H1 (cell line): ENCODE measurements around the gene NUP85. TPM values are rescaled to one million over a fixed set of nuclear protein-coding genes. Genes with fewer than 3 reads are reported as not detected.
A peak's percentile ranks its signal among the peaks of the same experiment; 100 is the strongest.

ENCODE experiments used
- CTCF ChIA-PET: fragments of 300-600 bp; sonication (Branson Sonifier 250); formaldehyde crosslinking; loops from one replicate; lab custom pipeline; 2021; ENCODE audit not compliant: partially characterized antibody; lab: Charles Lee
- POLR2A ChIA-PET: fragments of 300-600 bp; sonication (Branson Sonifier 250); formaldehyde crosslinking; loops from one replicate; lab custom pipeline; 2021; ENCODE audit warnings: inconsistent platforms; ENCODE audit not compliant: partially characterized antibody; lab: Charles Lee
- DNase-seq, 2 experiments: peaks; one replicate each; pipeline versions ENCODE4 v3.0.0 to v3.0.0-alpha.2; 2010 to 2022; ENCODE audit warnings: low spot score in 2 of 2, low read depth in 1 of 2, mixed read lengths in 1 of 2
- FAIRE-seq: peaks from 2 replicates; lab custom pipeline; 2011; peaks lifted over from hg19 to GRCh38; lab: Jason Lieb, UNC
- H2AFZ ChIP-seq: 2 replicates; pipeline ENCODE4 v1.8.1; 2012; ENCODE audit warnings: low read length, inconsistent platforms
- H2AK5ac ChIP-seq: 2 replicates; pipeline ENCODE4 v1.6.1; 2013; ENCODE audit warnings: low read depth, low read length
- H2BK120ac ChIP-seq: replicated peaks from 2 replicates; pipeline ENCODE3; 2013; ENCODE audit warnings: low read depth, low read length, inconsistent platforms
- H2BK12ac ChIP-seq: 2 replicates; pipeline ENCODE4 v1.6.1; 2013; ENCODE audit warnings: low read depth, low read length
- H2BK15ac ChIP-seq: 2 replicates; pipeline ENCODE4 v1.6.1; 2013; ENCODE audit warnings: low read length
- H2BK20ac ChIP-seq: 2 replicates; pipeline ENCODE4 v1.6.1; 2013; ENCODE audit warnings: low read length
- H2BK5ac ChIP-seq: 2 replicates; pipeline ENCODE4 v1.6.1; 2013; ENCODE audit warnings: low read depth, low read length
- H3K14ac ChIP-seq: 2 replicates; pipeline ENCODE4 v1.6.1; 2013; ENCODE audit warnings: inconsistent platforms; ENCODE audit not compliant: insufficient read length
- H3K18ac ChIP-seq: 2 replicates; pipeline ENCODE4 v1.6.1; 2013; ENCODE audit warnings: low read length; ENCODE audit errors: extremely low read depth
- H3K23ac ChIP-seq: 2 replicates; pipeline ENCODE4 v1.6.1; 2013; ENCODE audit warnings: inconsistent platforms; ENCODE audit not compliant: insufficient read length
- H3K23me2 ChIP-seq: 2 replicates; pipeline ENCODE4 v1.6.1; 2013; ENCODE audit warnings: low read depth, low read length
- H3K27ac ChIP-seq: 2 replicates; pipeline ENCODE4 v1.6.1; 2011; ENCODE audit warnings: low read depth, low read length, inconsistent platforms
- H3K27me3 ChIP-seq, 4 experiments: replicated peaks in 1 of 4; 1 replicate in 1 of 4; 2 replicates in 3 of 4; pipeline versions ENCODE4 v1.6.1 to v1.8.1; 2011 to 2013; ENCODE audit warnings: low read length in 3 of 4, mild to moderate bottlenecking in 3 of 4, inconsistent platforms in 2 of 4, mixed read lengths in 2 of 4, moderate library complexity in 1 of 4; ENCODE audit not compliant: control insufficient read depth in 3 of 4, insufficient read depth in 3 of 4; ENCODE audit errors: extremely low read depth in 1 of 4
- H3K36me3 ChIP-seq, 4 experiments: 2 replicates each; pipeline versions ENCODE4 v1.6.1 to v1.8.1; 2011 to 2013; ENCODE audit warnings: mild to moderate bottlenecking in 4 of 4, low read length in 3 of 4, moderate library complexity in 2 of 4, control low read depth in 1 of 4, inconsistent platforms in 1 of 4; ENCODE audit not compliant: insufficient read depth in 4 of 4, control insufficient read depth in 2 of 4
- H3K4ac ChIP-seq: replicated peaks from 2 replicates; pipeline ENCODE3; 2013; ENCODE audit warnings: low read length, low read depth, mixed read lengths, inconsistent platforms; ENCODE audit not compliant: insufficient read length
- H3K4me1 ChIP-seq, 4 experiments: replicated peaks in 1 of 4; 1 replicate in 1 of 4; 2 replicates in 3 of 4; pipeline versions ENCODE4 v1.6.1 to v1.8.1; 2011 to 2013; ENCODE audit warnings: low read length in 3 of 4, inconsistent platforms in 2 of 4, mixed read lengths in 1 of 4; ENCODE audit not compliant: insufficient read depth in 4 of 4, control insufficient read depth in 3 of 4
- H3K4me2 ChIP-seq, 2 experiments: 2 replicates each; pipeline versions ENCODE4 v1.6.1 to v1.8.1; 2011 to 2013; ENCODE audit warnings: low read depth in 2 of 2, low read length in 2 of 2, control low read depth in 1 of 2, inconsistent platforms in 1 of 2, mild to moderate bottlenecking in 1 of 2; ENCODE audit not compliant: insufficient read depth in 1 of 2
- H3K4me3 ChIP-seq, 4 experiments: fragments of 200-600, 300-600 bp in 1 of 4; sonication (generic), shearing (Covaris generic), sonication (Bioruptor Twin) in 1 of 4; 2 replicates each; pipeline versions ENCODE4 v1.5.1 to v1.8.1; 2011 to 2016; ENCODE audit warnings: low read length in 4 of 4, low read depth in 3 of 4, control low read depth in 2 of 4, inconsistent platforms in 2 of 4, mild to moderate bottlenecking in 2 of 4, mixed read lengths in 1 of 4, moderate library complexity in 1 of 4; ENCODE audit not compliant: insufficient read depth in 2 of 4; ENCODE audit errors: extremely low read depth in 1 of 4
- H3K56ac ChIP-seq: replicated peaks from 2 replicates; pipeline ENCODE3; 2013; ENCODE audit warnings: low read depth, mild to moderate bottlenecking, mixed read lengths, low read length, inconsistent platforms; ENCODE audit not compliant: insufficient read length
- H3K79me1 ChIP-seq: 2 replicates; pipeline ENCODE4 v1.6.1; 2013; ENCODE audit warnings: low read depth, low read length, control low read depth
- H3K79me2 ChIP-seq, 2 experiments: 2 replicates each; pipeline versions ENCODE4 v1.6.1 to v1.8.1; 2012 to 2013; ENCODE audit warnings: low read length in 2 of 2, mild to moderate bottlenecking in 2 of 2, inconsistent platforms in 1 of 2; ENCODE audit not compliant: insufficient read depth in 2 of 2, control insufficient read depth in 1 of 2
- H3K9ac ChIP-seq, 4 experiments: replicated peaks in 1 of 4; 1 replicate in 1 of 4; 2 replicates in 3 of 4; pipeline versions ENCODE4 v1.6.1 to v1.8.1; 2011 to 2013; ENCODE audit warnings: low read depth in 3 of 4, low read length in 3 of 4, control low read depth in 2 of 4, mild to moderate bottlenecking in 2 of 4, moderate library complexity in 2 of 4, inconsistent platforms in 1 of 4; ENCODE audit errors: extremely low read depth in 1 of 4
- H3K9me3 ChIP-seq, 2 experiments: 2 replicates each; pipeline versions ENCODE4 v1.6.1 to v1.8.1; 2012 to 2013; ENCODE audit warnings: mild to moderate bottlenecking in 2 of 2, moderate library complexity in 2 of 2, control low read depth in 1 of 2, inconsistent platforms in 1 of 2, low read depth in 1 of 2, low read length in 1 of 2, mixed read lengths in 1 of 2; ENCODE audit not compliant: insufficient read depth in 2 of 2
- H4K20me1 ChIP-seq, 2 experiments: replicated peaks in 1 of 2; 2 replicates each; pipeline versions ENCODE3 to v1.8.1; 2011 to 2013; ENCODE audit warnings: inconsistent platforms in 2 of 2, low read length in 2 of 2, mild to moderate bottlenecking in 1 of 2; ENCODE audit not compliant: insufficient read depth in 2 of 2, control insufficient read depth in 1 of 2
- H4K5ac ChIP-seq: 2 replicates; pipeline ENCODE4 v1.6.1; 2013; ENCODE audit warnings: low read length, low read depth, mixed read lengths, inconsistent platforms; ENCODE audit not compliant: insufficient read length
- H4K8ac ChIP-seq: 2 replicates; pipeline ENCODE4 v1.8.0; 2013; ENCODE audit warnings: mild to moderate bottlenecking, moderate library complexity, low read length, inconsistent platforms; ENCODE audit not compliant: insufficient read depth; ENCODE audit errors: extremely low read depth
- H4K91ac ChIP-seq: replicated peaks from 2 replicates; pipeline ENCODE3; 2013; ENCODE audit warnings: low read length, mixed read lengths, inconsistent platforms; ENCODE audit not compliant: insufficient read length
- BCL11A ChIP-seq, 2 experiments: IDR thresholded peaks; one replicate each; pipeline ENCODE4 v1.6.1; 2011; ENCODE audit warnings: low read depth in 2 of 2, low read length in 2 of 2, mild to moderate bottlenecking in 2 of 2
- KDM5A ChIP-seq: fragments of 200-600 bp; IDR thresholded peaks from 2 replicates; pipeline ENCODE4 v1.7.1; 2012; ENCODE audit warnings: mild to moderate bottlenecking, low read length, inconsistent platforms, mixed read lengths
- RNF2 ChIP-seq: fragments of 200-900, 300-1000 bp; sonication (generic); IDR thresholded peaks from 2 replicates; pipeline ENCODE4 v1.7.1; 2016; ENCODE audit warnings: borderline replicate concordance, low read depth, mild to moderate bottlenecking, antibody characterized with exemption, low read length; ENCODE audit not compliant: poor library complexity, severe bottlenecking; ENCODE audit errors: missing control alignments
- WGBS, 2 experiments: shearing (Covaris generic) in 1 of 2; methylation state at CpG; one replicate each; pipeline versions ENCODE4 v1.1.6 to v1.1.7; 2013 to 2015; ENCODE audit warnings: low lambda C conversion rate in 2 of 2, mixed read lengths in 2 of 2, inconsistent platforms in 1 of 2, low coverage in 1 of 2, missing lambda C conversion rate in 1 of 2; ENCODE audit not compliant: insufficient replicate concordance in 2 of 2, insufficient coverage in 1 of 2, insufficient read length in 1 of 2; ENCODE audit errors: extremely low coverage in 1 of 2, missing lambda C conversion rate in 1 of 2; 5-methylcytosine and 5-hydroxymethylcytosine counted together
- polyA plus RNA-seq, 7 experiments: library from polyadenylated mRNA; depleted of rRNA in 3 of 7; stranded (reverse) in 5 of 7; unstranded in 2 of 7; fragments of >200 nt in 5 of 7; fragments of 200-250 nt in 2 of 7; gene quantifications; 1 replicate in 5 of 7; 2 replicates in 1 of 7; 4 replicates in 1 of 7; pipeline versions ENCODE4 v1.2.1 to v1.2.3, GENCODE V29; 2011 to 2013; ENCODE audit warnings: missing spikeins in 2 of 7, mixed read lengths in 2 of 7
- total RNA-seq: library from RNA; stranded (reverse); fragmentation: NEBNext Ultra II Directional; extraction: Animal tissue kit (Norgen Biotek cat#: 25700); gene quantifications from 2 replicates; pipeline ENCODE4 v1.2.1, GENCODE V29; 2021

NUP85 gene
- total and polyA plus RNA-seq, 2 of the 8 experiments (the other 6 are each of a cell fraction or from before 2014, with no cell fraction given), result 98.5 to 154 TPM

GRCh38 chr17:75260641-75261335 lies 55.3 kb downstream of the NUP85 start:
- no peak overlapping the region for H2BK120ac ChIP-seq
- H2BK5ac ChIP-seq, result peak overlapping the region; percentile 99
- H3K14ac ChIP-seq, result no peak overlapping the region
- CTCF ChIA-PET, result interaction anchor here (0.6 to 21.2 kb wide), 14 partner anchors 10 to 372 kb away, joined by 3 to 369 read pairs (median 4); partner anchors contain the start of genes MIF4GD, NUP85, SLC25A19 and SMIM5
- H2BK12ac ChIP-seq, result no peak overlapping the region; the same call in 1 of the 2 replicates
- H3K27ac ChIP-seq, result peak overlapping the region; percentile 99; the same call in 1 of the 2 replicates
- no peak overlapping the region for H3K4ac ChIP-seq
- no peaks in the 10 kb centered on the region for H3K27me3 ChIP-seq
- no peak overlapping the region for H3K56ac ChIP-seq
- H3K79me2 ChIP-seq, result peaks cover 12 to 45% of the 10 kb centered on the region in 2 experiments
- H4K8ac ChIP-seq, result peak overlapping the region; percentile 99
- POLR2A ChIA-PET, result interaction anchor here (0.6 to 4.7 kb wide), 32 partner anchors 10 to 335 kb away, joined by 3 to 62 read pairs (median 4); partner anchors contain the start of genes JPT1, MIF4GD, NUP85 and SLC25A19
- no peak for TF ChIP-seq RNF2
- TF ChIP-seq KDM5A, result 0 out of 2 replicates have a peak, but pooled peaks have one; percentile 45
- TF ChIP-seq BCL11A (IDR thresholded peaks at IDR 0.05; ENCODE audit: low read depth in 2 of 2, low read length in 2 of 2), result no peak
- DNase-seq, result no peak
- WGBS, 2 experiments, result 8% methylated on average over 26 of the region's 31 CpGs; no CpG with 5 or more reads in 1 of the 2 experiments
- no peak overlapping the region for H4K5ac ChIP-seq
- H4K20me1 ChIP-seq, result peaks cover 0 to 4% of the 10 kb centered on the region in 2 experiments
- no peaks in the 10 kb centered on the region for H3K9me3 ChIP-seq
- H3K23me2 ChIP-seq, result peaks cover 12% of the 10 kb centered on the region
- H4K91ac ChIP-seq, result no peak overlapping the region
- H3K4me1 ChIP-seq, result peaks cover 0 to 6% (median 3%) of the 10 kb centered on the region in 4 experiments; a peak in 4 of 7 replicates
- 0 out of 2 replicates have a peak overlapping the region, but pooled peaks have one; percentile 24 for H2AK5ac ChIP-seq
- H2BK15ac ChIP-seq, result no peak overlapping the region
- H3K18ac ChIP-seq, result peak overlapping the region; percentile 95; the same call in 1 of the 2 replicates
- no peak overlapping the region for H3K23ac ChIP-seq
- H2AFZ ChIP-seq, result no peak overlapping the region
- peak overlapping the region; percentile 84 to 94 for H3K4me2 ChIP-seq
- no peak overlapping the region for H2BK20ac ChIP-seq
- H3K79me1 ChIP-seq, result peaks cover 9% of the 10 kb centered on the region
- peaks cover 6 to 21% (median 17%) of the 10 kb centered on the region in 4 experiments; a peak in 7 of 8 replicates for H3K36me3 ChIP-seq
- peak overlapping the region; percentile 89 to 99 (median 94) for H3K4me3 ChIP-seq
- peak overlapping the region; percentile 91 to 99 (median 98) for H3K9ac ChIP-seq
- FAIRE-seq, result no peak
